Spleen (tissue), 7 donors: ENCODE results near the gene GRIK4.

Source experiments
- CTCF ChIP-seq, 11 experiments: fragments of 200-600 bp in 7 of 11; fragments of 450-650 bp in 4 of 11; sonication (generic) in 4 of 11; IDR thresholded peaks in 8 of 11; conservative IDR thresholded peaks in 3 of 11; 1 replicate in 7 of 11; 2 replicates in 4 of 11; pipeline versions ENCODE4 v1.4.0 to v1.8.0; 2016 to 2021; ENCODE audit warnings: antibody characterized with exemption in 11 of 11, inconsistent platforms in 4 of 11, mild to moderate bottlenecking in 1 of 11
- POLR2A ChIP-seq, 3 donors: fragments of 450-650 bp; IDR thresholded peaks; one replicate each; pipeline ENCODE4 v1.5.1; 2017; ENCODE audit warnings: antibody characterized with exemption in 3 of 3, mild to moderate bottlenecking in 1 of 3
- POLR2AphosphoS5 ChIP-seq, 3 donors: sonication (generic); formaldehyde crosslinking; IDR thresholded peaks; one replicate each; pipeline ENCODE4 v1.5.1; 2017; ENCODE audit warnings: antibody characterized with exemption in 3 of 3
- donor health status: DM: no; HTN: no; CAD: no; lungs with moderate emphysema.
- donor health status: DM: no; HTN: no; CAD: no.
- donor health status: DM: no; HTN: no; CAD: no.

- TF ChIP-seq POLR2A (IDR thresholded peaks at IDR 0.05) (no peak), CTCF (IDR thresholded peaks at IDR 0.05 in 8 of 11, conservative IDR thresholded peaks at IDR 0.05 in 3 of 11) (no peak), POLR2AphosphoS5 (IDR thresholded peaks at IDR 0.05) (no peak)
These were observed 308.2 kb downstream of the GRIK4 start for GRCh38 chr11:120819437-120820365.
